HFFc6 (cell line): ENCODE measurements around the gene SAC3D1. TPM values are rescaled to one million over a fixed set of nuclear protein-coding genes. Genes with fewer than 3 reads are reported as not detected.

Experiments
- DNase-seq: peaks from one replicate; pipeline ENCODE4 v3.0.0-alpha.2; 2018
- H3K27ac Mint-ChIP-seq: 2 replicates; pipeline ENCODE4 v1.8.0; 2020; ENCODE audit warnings: mild to moderate bottlenecking, mixed read lengths
- H3K27me3 Mint-ChIP-seq: 2 replicates; pipeline ENCODE4 v1.8.0; 2021; ENCODE audit warnings: mild to moderate bottlenecking, moderate library complexity, mixed read lengths; ENCODE audit not compliant: insufficient read depth
- H3K36me3 Mint-ChIP-seq: 2 replicates; pipeline ENCODE4 v1.8.0; 2021; ENCODE audit warnings: low read depth, mixed read lengths
- H3K4me1 Mint-ChIP-seq: 2 replicates; pipeline ENCODE4 v1.8.0; 2020; ENCODE audit warnings: low read depth, mixed read lengths
- H3K4me3 Mint-ChIP-seq: 2 replicates; pipeline ENCODE4 v1.8.0; 2020; ENCODE audit warnings: mild to moderate bottlenecking, moderate library complexity, mixed read lengths
- H3K9me3 Mint-ChIP-seq: 2 replicates; pipeline ENCODE4 v1.8.0; 2020; ENCODE audit warnings: mild to moderate bottlenecking, mixed read lengths
- CTCF ChIP-seq: fragments of 200-600 bp; sonication (generic); IDR thresholded peaks from 2 replicates; pipeline ENCODE4 v1.5.0; 2021; ENCODE audit warnings: antibody characterized with exemption, mild to moderate bottlenecking
- total RNA-seq, 6 experiments: library from RNA; stranded (reverse); fragmentation: NEBNext Ultra II Directional; extraction: Animal tissue kit (Norgen Biotek cat#: 25700); gene quantifications; 2 replicates in 1 of 6; 3 replicates in 5 of 6; pipeline ENCODE4 v1.2.3, GENCODE V29; 2021

Gene SAC3D1
- total RNA-seq, 6 experiments from 2014 or later = 15.3 to 21.5 (median 18.0) TPM

DNA sequence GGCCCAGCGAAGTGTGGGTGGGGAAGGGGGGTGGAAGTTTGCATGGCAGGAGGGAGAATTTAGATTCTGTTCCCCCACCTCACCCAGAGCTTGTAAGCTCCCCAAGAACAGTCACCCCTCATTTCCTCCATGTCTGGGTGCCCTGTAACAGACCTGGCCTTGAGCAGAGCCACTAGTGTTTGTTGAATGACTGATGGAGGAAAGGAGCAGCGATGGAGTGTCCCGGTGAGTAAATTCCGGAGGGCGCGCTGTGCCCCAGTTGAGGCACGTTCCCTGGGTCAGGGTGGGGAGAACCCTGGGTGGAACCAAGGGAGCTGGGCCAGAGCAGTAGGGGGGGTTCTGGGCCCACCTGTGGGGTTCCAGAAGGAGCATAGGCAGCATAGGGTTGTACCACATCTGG lies 16.5 kb downstream of the SAC3D1 start:
- Mint-ChIP-seq H3K27me3 (peaks cover 18% of the 10 kb centered on the region), H3K27ac (no peak overlapping the region), H3K4me1 (peaks cover 7% of the 10 kb centered on the region; the same call in 1 of the 2 replicates), H3K9me3 (no peaks in the 10 kb centered on the region), H3K4me3 (no peak overlapping the region), H3K36me3 (no peaks in the 10 kb centered on the region)
- no peak for TF ChIP-seq CTCF
- no peak for DNase-seq

- Mint-ChIP-seq H3K27me3 (peaks cover 18% of the 10 kb centered on the region), H3K9me3 (no peaks in the 10 kb centered on the region), H3K27ac (no peak overlapping the region), H3K4me1 (peaks cover 7% of the 10 kb centered on the region; the same call in 1 of the 2 replicates), H3K4me3 (no peak overlapping the region), H3K36me3 (no peaks in the 10 kb centered on the region)
- TF ChIP-seq CTCF = no peak
- DNase-seq = no peak
Measured at GRCh38 chr11:65058012-65058411, 17.0 kb downstream of the SAC3D1 start.

DNA sequence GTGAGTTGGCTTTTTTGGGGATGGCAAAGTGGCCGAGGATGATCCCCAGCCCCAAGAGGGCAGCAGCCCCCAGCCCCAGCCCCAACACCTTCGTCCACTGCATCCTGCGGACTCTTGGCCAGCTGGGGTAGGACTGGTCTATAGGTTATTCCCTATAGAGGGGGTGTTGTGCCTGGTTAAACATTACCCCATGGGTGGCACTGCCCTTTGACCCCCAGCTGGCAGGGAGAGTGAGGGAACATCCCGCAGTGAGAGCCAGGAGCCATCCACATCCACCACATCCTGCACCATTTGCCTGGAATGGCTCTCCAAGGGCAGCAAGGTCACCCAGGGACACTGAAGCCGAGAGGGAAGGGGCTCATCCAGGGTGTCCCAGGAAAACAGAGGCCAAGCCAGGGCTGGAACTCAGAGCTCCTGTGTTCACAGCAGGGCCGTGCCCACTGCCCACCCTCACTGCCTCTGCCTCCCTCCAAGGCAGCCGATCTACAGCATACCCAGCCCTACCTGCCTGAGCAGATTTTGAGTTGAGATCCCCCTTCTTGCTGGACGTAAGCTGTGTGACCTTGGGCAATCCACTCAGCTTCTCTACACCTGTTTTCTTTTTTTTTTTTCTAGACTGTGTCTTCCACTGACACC lies 17.5 kb downstream of the SAC3D1 start, which contains the start of gene NAALADL1:
TSS of gene NAALADL1 (minus strand) at position 135 of the 636 bp plus-strand sequence. CDS start at position 103, 32 bp downstream.
- TF ChIP-seq CTCF = no peak
- H3K9me3 Mint-ChIP-seq = no peaks in the 10 kb centered on the region
- peaks cover 18% of the 10 kb centered on the region for H3K27me3 Mint-ChIP-seq
- no peaks in the 10 kb centered on the region for H3K36me3 Mint-ChIP-seq
- no peak within 1 kb of the TSS for H3K27ac Mint-ChIP-seq
- peaks cover 7% of the 10 kb centered on the region; the same call in 1 of the 2 replicates for H3K4me1 Mint-ChIP-seq
- no peak within 1 kb of the TSS for H3K4me3 Mint-ChIP-seq
- no peak for DNase-seq

DNA sequence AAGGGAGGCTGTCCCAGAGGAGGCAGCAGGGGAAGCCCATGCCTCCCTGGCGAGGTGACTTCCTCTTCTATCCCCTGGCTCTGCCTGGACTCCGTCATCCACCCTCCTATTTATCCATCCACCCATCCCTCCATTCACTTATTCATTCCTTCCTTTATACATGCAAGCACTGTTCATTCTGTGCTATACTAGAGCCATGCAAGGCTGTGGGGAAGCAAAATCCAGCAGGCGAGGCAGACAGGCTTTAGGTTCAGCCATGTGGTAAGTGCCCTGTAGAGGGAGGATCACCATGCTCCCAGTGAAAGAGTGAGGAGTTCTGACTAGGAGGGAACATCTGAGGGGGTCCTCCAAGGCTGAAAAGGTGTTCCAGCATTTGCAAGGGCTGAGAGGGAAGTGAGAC lies 18.5 kb downstream of the SAC3D1 start:
- Mint-ChIP-seq H3K9me3 (no peaks in the 10 kb centered on the region), H3K4me1 (peaks cover 7% of the 10 kb centered on the region; the same call in 1 of the 2 replicates), H3K4me3 (no peak overlapping the region), H3K36me3 (no peaks in the 10 kb centered on the region), H3K27ac (no peak overlapping the region), H3K27me3 (peaks cover 9% of the 10 kb centered on the region)
- TF ChIP-seq CTCF = no peak
- DNase-seq = no peak

DNA sequence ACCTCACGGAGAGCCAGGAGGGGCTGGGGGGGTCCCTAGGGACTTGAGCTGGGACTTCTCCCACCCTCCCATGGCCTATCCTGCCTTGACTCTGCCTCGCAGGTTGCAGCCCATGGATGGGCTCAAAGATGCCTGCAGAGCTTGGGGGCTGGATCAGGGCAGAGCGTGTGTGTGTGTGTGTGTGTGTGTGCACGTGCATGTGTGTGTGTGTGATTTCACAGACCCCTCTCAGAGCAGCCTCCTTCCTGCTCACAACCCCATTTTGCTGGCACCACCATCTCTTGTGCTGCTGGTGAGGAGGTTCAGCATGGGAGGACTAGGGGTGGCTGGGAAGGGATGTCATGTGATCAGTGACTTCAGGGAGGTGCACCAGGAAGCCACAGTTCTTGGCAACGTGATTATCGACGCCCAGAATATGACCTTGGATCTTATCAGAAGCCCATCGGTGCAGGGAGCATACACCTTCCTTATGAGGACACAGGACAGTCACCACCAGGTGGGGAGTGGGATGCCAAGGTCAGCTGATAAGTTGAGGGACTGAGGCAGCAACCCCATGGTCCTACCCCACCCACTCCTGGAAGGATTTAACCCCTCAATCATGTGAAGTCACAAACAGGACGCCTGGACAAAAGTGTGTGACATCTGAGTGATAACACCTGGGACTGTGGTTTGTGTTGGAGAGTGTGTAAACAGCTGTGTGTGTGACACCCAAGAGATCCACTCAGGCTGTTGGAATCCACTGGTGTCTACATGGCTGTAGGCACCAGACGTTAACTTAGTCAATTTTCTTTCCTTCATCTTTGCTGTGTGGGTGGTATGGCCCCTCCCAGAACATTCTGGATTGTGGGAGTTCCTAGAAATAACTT lies 19.2 kb downstream of the SAC3D1 start:
- Mint-ChIP-seq H3K27ac (no peak overlapping the region), H3K4me1 (peaks cover 7% of the 10 kb centered on the region; the same call in 1 of the 2 replicates), H3K36me3 (no peaks in the 10 kb centered on the region), H3K4me3 (no peak overlapping the region), H3K9me3 (no peaks in the 10 kb centered on the region), H3K27me3 (peaks cover 9% of the 10 kb centered on the region)
- TF ChIP-seq CTCF = no peak
- DNase-seq = no peak
